Heart left ventricle (tissue), 16 donors: Measurements from ENCODE around the gene SERHL2. TPM values are rescaled to one million over a fixed set of nuclear protein-coding genes. Genes with fewer than 3 reads are reported as not detected.

Experiments used
- ATAC-seq, 4 donors: fragments of 200-7000 bp; cut with Tn5 transposase; one replicate each; pipeline ENCODE4 v1.9.1; 2020 to 2022; ENCODE audit warnings: moderate library complexity in 4 of 4, mild to moderate bottlenecking in 3 of 4, moderate number of reproducible peaks in 1 of 4
- DNase-seq, 5 donors: peaks; one replicate each; pipeline ENCODE4 v3.0.0-alpha.2; 2020
- H3K27ac ChIP-seq, 12 donors: fragments of 200-600 bp; sonication (generic) in 4 of 12; one replicate each; pipeline versions ENCODE4 v1.5.0 to v1.8.0; 2016 to 2022; ENCODE audit warnings: mild to moderate bottlenecking in 2 of 12
- H3K27me3 ChIP-seq, 9 donors: fragments of 200-600 bp; sonication (generic) in 2 of 9; one replicate each; pipeline versions ENCODE4 v1.5.1 to v1.8.0; 2016 to 2022; ENCODE audit warnings: mild to moderate bottlenecking in 3 of 9
- H3K36me3 ChIP-seq, 9 donors: fragments of 200-600 bp; sonication (generic) in 2 of 9; one replicate each; pipeline versions ENCODE4 v1.5.0 to v1.8.0; 2018 to 2022; ENCODE audit warnings: mild to moderate bottlenecking in 2 of 9
- H3K4me1 ChIP-seq, 12 donors: fragments of 200-600 bp; sonication (generic) in 4 of 12; one replicate each; pipeline versions ENCODE4 v1.5.0 to v1.8.0; 2016 to 2022; ENCODE audit warnings: mild to moderate bottlenecking in 3 of 12
- H3K4me3 ChIP-seq, 12 donors: fragments of 200-600 bp; sonication (generic) in 4 of 12; one replicate each; pipeline versions ENCODE4 v1.5.0 to v1.8.0; 2017 to 2022; ENCODE audit warnings: mild to moderate bottlenecking in 9 of 12, moderate library complexity in 4 of 12
- H3K9me3 ChIP-seq, 12 donors: fragments of 200-600 bp; sonication (generic) in 4 of 12; one replicate each; pipeline versions ENCODE4 v1.5.0 to v1.8.0; 2016 to 2022; ENCODE audit warnings: mild to moderate bottlenecking in 1 of 12
- POLR2A ChIP-seq, 2 donors: fragments of 450-650 bp; IDR thresholded peaks; one replicate each; pipeline ENCODE4 v1.6.1; 2017; ENCODE audit warnings: antibody characterized with exemption in 2 of 2, mild to moderate bottlenecking in 2 of 2, moderate library complexity in 2 of 2
- WGBS, 4 donors: extraction: QIAGEN DNeasy Blood & Tissue Kit in 2 of 4; methylation state at CpG; one replicate each; pipeline versions ENCODE4 v1.1.5 to v1.1.7; 2013 to 2018; 5-methylcytosine and 5-hydroxymethylcytosine counted together
- intact Hi-C, 10 donors: fragments of 100-400 bp; cut with DNase I; formaldehyde crosslinking; loops; one replicate each; pipeline versions ENCODE4 v1.11.1 to v1.14.2; 2022
- polyA plus RNA-seq, 2 donors: library from polyadenylated mRNA; stranded (reverse); fragments of 200-250 nt; gene quantifications; one replicate each; pipeline ENCODE4 v1.2.3, GENCODE V29; 2013
- total RNA-seq, 9 donors: library from RNA; depleted of rRNA in 2 of 9; stranded (reverse); fragments of >200 nt in 2 of 9; fragmentation: NEBNext Ultra II Directional in 3 of 9; extraction: Animal tissue kit (Norgen Biotek cat#: 25700) in 3 of 9; gene quantifications; one replicate each; pipeline versions ENCODE4 v1.1.0 to v1.2.4, GENCODE V29; 2016 to 2023
- TF ChIP-seq, protein P1 (sequence below), 12 donors: fragments of 200-600 bp; sonication (generic) in 4 of 12; IDR thresholded peaks; one replicate each; pipeline versions ENCODE4 v1.5.0 to v1.8.0; 2018 to 2022; ENCODE audit warnings: antibody characterized with exemption in 12 of 12, mild to moderate bottlenecking in 5 of 12
- donor health status: ischemic (EF 13 %, LVEDD 7.1; RV severe dilation, severe dysfunction).
- donor health status: healthy with polysubstance abuse.
- donor health status: DM: no; HTN: yes; CAD: no.
- donor health status: DM: no; HTN: no; CAD: no.
- donor health status: ischemic (EF 25% LVEDD 6.9; RV normal size, moderate dysfunction).
- donor health status: ischemic (EF 25% LVEDD 5.7; RV mildly dilated, moderate dysfunction).
- donor health status: healthy.
- donor health status: DM: yes; HTN: yes; CAD: no.
- donor health status: ischemic (EF 35%, LVEDD 5.7; RV mildly dilated, moderate dysfunction).
- donor health status: nonischemic (EF 11% LVEDD 7.7; RV severe dilation, severe dysfunction).
- donor health status: DM: yes; HTN: yes; CAD: no.
- donor health status: PGD.
- donor health status: ischemic (EF 29% LVEDD 5.4; RV normal size, mild dysfunction).
- donor health status: nonischemic (EF 23%, LVEDD 6.1; RV moderate dilation, normal function).

The SERHL2 gene
- total and polyA plus RNA-seq, 11 donors = 0.90 to 5.3 (median 3.4) TPM

DNA sequence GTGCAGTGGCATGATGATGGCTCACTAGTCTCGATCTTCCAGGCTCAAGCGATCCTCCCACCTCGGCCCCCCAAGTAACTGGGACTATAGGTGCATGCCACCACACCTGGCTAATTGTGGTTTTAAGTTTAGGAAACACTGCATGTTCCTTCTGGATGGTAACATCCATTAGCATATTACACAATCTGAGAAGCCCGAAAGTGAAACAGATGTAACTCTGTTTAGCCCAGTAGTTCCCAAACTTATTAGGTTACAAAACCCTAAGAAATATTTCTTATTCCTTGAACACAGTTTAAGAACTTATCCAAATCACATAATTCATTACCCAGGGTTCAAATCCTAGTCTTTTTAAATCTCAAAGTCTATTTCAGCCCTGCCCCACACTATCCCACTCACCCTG is 32.6 kb downstream of the SERHL2 start:
- H3K27me3 ChIP-seq = no peaks in the 10 kb centered on the region
- ATAC-seq (no peak), DNase-seq (no peak)
- H3K36me3 ChIP-seq = peaks cover 0 to 90% (median 84%) of the 10 kb centered on the region in 9 donors
- no peaks in the 10 kb centered on the region for H3K9me3 ChIP-seq
- peak overlapping the region in 1 of 12 donors; percentile 60 for H3K27ac ChIP-seq
- intact Hi-C loops = loop anchor here in 1 of 10 donors (5.0 kb wide), 1 partner anchor 69 kb away; the partner anchor contains the start of gene RRP7A
- H3K4me3 ChIP-seq = no peak overlapping the region
- TF ChIP-seq POLR2A (IDR thresholded peaks at IDR 0.05) = no peak
- TF ChIP-seq, protein P1, sequence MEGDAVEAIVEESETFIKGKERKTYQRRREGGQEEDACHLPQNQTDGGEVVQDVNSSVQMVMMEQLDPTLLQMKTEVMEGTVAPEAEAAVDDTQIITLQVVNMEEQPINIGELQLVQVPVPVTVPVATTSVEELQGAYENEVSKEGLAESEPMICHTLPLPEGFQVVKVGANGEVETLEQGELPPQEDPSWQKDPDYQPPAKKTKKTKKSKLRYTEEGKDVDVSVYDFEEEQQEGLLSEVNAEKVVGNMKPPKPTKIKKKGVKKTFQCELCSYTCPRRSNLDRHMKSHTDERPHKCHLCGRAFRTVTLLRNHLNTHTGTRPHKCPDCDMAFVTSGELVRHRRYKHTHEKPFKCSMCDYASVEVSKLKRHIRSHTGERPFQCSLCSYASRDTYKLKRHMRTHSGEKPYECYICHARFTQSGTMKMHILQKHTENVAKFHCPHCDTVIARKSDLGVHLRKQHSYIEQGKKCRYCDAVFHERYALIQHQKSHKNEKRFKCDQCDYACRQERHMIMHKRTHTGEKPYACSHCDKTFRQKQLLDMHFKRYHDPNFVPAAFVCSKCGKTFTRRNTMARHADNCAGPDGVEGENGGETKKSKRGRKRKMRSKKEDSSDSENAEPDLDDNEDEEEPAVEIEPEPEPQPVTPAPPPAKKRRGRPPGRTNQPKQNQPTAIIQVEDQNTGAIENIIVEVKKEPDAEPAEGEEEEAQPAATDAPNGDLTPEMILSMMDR (IDR thresholded peaks at IDR 0.05) = no peak
- 92 to 95% (median 93%) methylated on average over 4 of the region's 4 CpGs for WGBS, 4 donors
- peaks cover 0 to 30% (median 9%) of the 10 kb centered on the region in 12 donors for H3K4me1 ChIP-seq

DNA sequence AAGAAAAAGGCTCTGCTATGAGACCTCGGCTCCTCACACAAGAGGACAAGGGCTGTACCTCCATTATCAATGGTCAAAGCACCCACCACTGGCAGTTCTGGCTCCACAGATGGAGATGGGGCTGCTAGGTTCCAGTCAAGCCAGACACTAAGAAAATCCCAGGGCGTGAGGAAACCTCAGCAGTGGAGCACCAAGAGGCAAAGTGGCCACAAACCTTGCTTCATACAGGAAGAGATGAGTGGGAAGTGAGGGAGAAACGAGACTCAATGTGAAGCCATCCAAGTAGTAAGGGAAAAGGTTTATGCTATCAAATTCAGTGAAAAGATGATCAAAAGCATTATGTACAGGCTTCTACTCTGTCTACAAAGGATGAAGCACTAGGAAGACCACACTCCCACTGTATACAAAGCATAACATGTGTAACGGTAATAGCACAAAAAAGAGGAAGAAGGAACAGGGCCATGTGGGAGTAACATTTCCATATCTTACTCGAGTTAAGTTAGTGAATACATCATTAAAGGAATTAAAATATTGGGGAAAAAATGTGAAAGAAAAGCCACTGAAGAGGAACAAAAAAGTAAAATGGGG is 33.9 kb downstream of the SERHL2 start:
- TF ChIP-seq, protein P1 (IDR thresholded peaks at IDR 0.05) = no peak
- no peak for TF ChIP-seq POLR2A (IDR thresholded peaks at IDR 0.05)
- no peak overlapping the region for H3K4me3 ChIP-seq
- 78 to 87% (median 82%) methylated on average over 5 of the region's 5 CpGs for WGBS, 4 donors
- intact Hi-C loops = loop anchor here in 1 of 10 donors (5.0 kb wide), 1 partner anchor 70 kb away; the partner anchor contains the start of gene RRP7A
- no peak for ATAC-seq
- no peaks in the 10 kb centered on the region for H3K9me3 ChIP-seq
- H3K4me1 ChIP-seq = peaks cover 0 to 25% (median 3%) of the 10 kb centered on the region in 12 donors
- H3K27ac ChIP-seq = peak overlapping the region in 1 of 12 donors; percentile 25
- no peak for DNase-seq
- peaks cover 0 to 100% (median 97%) of the 10 kb centered on the region in 9 donors for H3K36me3 ChIP-seq
- no peaks in the 10 kb centered on the region for H3K27me3 ChIP-seq

- ATAC-seq = no peak
- H3K4me3 ChIP-seq = no peak overlapping the region
- TF ChIP-seq, protein P1 (IDR thresholded peaks at IDR 0.05) = no peak
- no peak for TF ChIP-seq POLR2A (IDR thresholded peaks at IDR 0.05)
- DNase-seq = no peak
- H3K27me3 ChIP-seq = no peaks in the 10 kb centered on the region
- WGBS, 4 donors = 96 to 98% (median 97%) methylated on average over 12 of the region's 12 CpGs
- intact Hi-C loops = no loop called here
- H3K9me3 ChIP-seq = no peaks in the 10 kb centered on the region
- H3K36me3 ChIP-seq = peaks cover 0 to 100% (median 96%) of the 10 kb centered on the region in 9 donors
- no peak overlapping the region for H3K27ac ChIP-seq
- H3K4me1 ChIP-seq = peaks cover 2 to 25% (median 19%) of the 10 kb centered on the region in 12 donors
These were observed 38.2 kb downstream of the SERHL2 start for GRCh38 chr22:42591987-42592386.

DNA sequence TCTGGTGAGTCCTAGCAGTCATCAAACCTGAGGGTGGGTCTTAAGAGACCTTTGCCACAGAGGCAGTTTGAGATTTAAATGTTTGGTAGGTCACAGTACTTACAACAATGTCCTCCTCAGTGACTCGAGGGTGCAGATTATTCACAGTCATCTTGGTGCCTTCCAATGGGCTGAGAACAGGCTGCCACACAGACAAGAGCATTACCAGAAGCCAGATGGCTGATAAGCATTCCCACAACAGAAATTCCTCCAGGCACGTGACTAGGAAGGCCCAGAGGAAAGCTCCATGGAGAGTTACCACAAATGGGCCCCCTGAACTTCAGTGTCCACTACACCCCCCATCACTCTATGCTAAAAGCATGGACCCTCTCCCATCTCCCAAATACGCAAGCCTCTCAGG is 41.7 kb downstream of the SERHL2 start:
- 43 to 50% (median 48%) methylated on average over 3 of the region's 3 CpGs for WGBS, 4 donors
- ATAC-seq = peak; percentile 69 to 79 (median 73)
- DNase-seq = peak in 2 of 5 donors; percentile 54

More for the DNA sequence above, 41.7 kb downstream of the SERHL2 start:
- Histone ChIP-seq H3K27ac (peak overlapping the region in 11 of 12 donors; percentile 52 to 86 (median 72)), H3K36me3 (peaks cover 0 to 100% (median 96%) of the 10 kb centered on the region in 9 donors), H3K9me3 (no peaks in the 10 kb centered on the region), H3K4me1 (peaks cover 3 to 35% (median 18%) of the 10 kb centered on the region in 12 donors), H3K4me3 (no peak overlapping the region), H3K27me3 (no peaks in the 10 kb centered on the region)
- no peak for TF ChIP-seq POLR2A (IDR thresholded peaks at IDR 0.05)
- TF ChIP-seq, protein P1 (IDR thresholded peaks at IDR 0.05) = no peak
- intact Hi-C loops = no loop called here
